GM12801 (cell line): ENCODE data around the gene CSNK1G1.

Source experiments
- TF ChIP-seq, protein P1 (sequence below): IDR thresholded peaks from one replicate; pipeline ENCODE4 v1.5.1; 2011; ENCODE audit warnings: control low read depth; ENCODE audit not compliant: insufficient read length; ENCODE audit errors: extremely low read depth

CSNK1G1 gene

DNA sequence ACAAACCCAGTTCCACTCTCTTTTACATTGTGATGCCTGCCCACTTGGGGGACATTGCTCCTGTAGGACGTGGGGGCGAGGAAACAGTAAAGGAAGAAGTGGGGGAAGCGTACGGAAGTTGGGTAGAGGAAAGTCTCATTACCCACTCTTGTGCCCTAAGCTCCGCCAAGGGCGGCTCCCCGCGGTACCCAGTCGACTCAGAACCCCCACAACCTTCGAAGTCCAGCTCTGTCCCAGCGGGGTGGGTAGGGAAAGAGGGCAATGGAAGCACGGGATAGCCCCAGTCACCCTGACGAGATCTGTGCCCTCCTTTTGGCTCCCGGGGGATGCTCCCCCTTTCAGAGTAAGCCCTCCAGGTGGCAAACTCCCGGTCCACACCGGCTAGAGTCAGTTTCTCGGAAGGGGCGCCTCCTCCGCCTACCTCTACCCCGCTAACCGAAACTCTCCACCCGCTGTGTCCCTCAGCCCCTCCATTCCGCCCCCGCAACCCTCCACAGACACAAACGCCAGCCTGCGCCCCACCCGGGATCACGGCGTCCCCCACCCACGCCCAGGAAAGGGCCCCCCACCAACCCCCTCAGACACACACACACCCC is 527 bp downstream of the CSNK1G1 start:
- TF ChIP-seq, protein P1, sequence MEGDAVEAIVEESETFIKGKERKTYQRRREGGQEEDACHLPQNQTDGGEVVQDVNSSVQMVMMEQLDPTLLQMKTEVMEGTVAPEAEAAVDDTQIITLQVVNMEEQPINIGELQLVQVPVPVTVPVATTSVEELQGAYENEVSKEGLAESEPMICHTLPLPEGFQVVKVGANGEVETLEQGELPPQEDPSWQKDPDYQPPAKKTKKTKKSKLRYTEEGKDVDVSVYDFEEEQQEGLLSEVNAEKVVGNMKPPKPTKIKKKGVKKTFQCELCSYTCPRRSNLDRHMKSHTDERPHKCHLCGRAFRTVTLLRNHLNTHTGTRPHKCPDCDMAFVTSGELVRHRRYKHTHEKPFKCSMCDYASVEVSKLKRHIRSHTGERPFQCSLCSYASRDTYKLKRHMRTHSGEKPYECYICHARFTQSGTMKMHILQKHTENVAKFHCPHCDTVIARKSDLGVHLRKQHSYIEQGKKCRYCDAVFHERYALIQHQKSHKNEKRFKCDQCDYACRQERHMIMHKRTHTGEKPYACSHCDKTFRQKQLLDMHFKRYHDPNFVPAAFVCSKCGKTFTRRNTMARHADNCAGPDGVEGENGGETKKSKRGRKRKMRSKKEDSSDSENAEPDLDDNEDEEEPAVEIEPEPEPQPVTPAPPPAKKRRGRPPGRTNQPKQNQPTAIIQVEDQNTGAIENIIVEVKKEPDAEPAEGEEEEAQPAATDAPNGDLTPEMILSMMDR, result no peak

DNA sequence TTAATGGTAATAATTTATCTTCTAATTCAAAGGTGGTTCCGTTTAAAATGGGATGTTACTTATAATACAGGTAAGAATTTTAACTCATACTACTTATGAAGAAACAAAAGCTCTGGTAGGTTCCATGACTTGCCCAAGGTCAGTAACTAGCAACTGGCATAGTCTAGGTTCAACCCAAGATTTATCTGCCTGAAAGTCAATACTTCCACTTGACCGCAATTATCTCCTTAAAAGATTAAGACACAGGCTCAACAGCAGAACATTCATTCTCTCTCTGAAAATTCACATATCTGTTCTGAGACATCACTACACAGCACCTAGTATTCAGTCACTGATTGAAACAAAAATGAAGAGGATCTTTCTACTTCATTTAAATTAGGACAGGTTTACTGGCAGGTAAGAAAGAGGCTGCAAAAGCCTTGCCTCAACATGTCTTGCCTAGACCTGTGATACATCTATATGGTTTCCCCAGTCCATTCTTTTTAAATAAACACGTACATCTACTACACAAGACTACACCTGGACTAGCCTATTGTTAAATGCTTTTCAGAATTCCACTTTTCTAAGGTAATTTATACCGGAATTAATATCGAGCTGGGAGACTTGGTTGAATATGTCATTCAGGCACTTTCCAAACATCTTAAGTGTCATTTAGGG is 1.2 kb downstream of the CSNK1G1 start:
- TF ChIP-seq, protein P1, result no peak

DNA sequence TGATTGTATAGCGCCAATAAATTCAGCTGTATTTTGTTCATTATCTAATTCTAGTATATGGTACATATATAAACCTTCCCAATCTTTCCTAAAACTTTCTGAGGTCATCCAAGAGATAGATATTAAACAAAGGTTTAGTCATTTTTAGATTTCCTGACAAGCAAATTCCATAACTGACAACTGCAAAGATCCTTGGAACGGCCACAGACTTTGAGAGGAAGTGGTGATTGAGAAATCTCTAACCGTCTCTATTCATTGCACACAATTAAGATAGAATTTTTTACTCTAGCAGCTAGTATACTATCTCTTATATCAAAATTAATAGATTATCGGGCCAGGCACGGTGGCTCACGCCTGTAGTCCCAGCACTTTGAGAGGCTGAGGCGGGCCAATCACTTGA is 4.7 kb downstream of the CSNK1G1 start:
- TF ChIP-seq, protein P1, result no peak

DNA sequence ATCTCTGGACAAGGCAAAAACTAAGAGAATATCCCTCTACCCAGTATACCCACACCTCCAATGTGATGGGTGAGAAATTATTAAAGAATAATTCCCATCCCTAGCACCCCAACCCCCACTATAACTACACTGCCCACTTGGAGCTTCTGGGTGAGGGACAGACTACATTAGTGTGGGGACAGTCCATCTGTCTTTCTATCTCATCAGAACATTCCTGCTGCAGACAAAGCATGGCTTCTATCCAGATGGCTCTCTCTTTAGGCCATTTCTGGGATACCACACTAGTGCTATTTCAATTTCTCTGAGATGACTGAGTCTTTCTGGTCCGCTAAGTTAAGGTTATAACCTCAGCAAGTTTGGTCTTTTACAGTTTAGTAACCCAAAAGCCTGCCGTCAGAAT is 6.6 kb downstream of the CSNK1G1 start:
- TF ChIP-seq, protein P1, result no peak

DNA sequence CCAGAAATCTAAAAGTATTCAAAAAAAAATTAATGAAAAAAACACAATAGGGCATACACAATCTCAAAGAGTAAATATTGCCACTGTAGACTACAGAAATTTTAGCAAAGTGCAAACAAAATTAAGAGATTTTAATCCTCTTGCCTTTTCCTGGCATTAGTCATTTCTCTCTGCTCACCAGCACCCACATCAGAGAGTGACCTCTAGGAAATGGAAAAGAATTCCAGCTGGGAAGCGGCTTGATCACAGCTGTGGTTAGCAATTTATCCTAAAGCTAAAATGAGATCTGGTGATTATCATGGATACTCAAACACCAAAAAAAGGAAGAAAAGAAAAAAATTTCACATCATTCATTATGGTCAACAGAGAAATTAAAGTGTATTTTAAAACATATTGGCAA is 7.5 kb downstream of the CSNK1G1 start:
- TF ChIP-seq, protein P1, result no peak

DNA sequence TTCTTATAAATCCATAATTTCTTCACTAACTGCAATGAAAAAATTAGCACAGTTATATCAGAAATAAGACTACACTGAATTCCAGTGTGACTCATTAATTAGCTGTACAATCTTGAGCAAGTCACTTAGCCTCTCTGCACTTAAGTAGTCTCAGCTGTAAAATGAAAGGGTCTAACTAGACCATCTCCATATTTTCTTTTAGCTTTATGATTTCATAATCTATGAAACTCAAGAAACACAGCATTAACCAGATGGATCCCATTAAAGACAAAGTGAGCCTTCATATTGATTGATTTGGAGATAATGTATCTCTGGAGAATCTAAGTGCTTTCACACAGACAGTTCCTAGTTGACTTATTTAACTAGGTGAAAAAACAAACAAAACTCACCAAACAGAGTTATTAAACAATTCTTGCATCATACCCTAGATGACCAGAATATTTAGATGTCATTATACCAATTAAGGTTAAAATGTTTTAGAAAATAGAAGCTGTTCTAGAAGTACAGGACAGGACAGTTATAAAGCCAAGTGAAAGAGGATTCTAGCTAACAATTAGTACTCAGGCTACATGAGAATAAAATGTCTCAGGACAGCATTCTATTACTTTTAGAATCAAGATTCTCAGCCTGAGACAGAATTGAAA is 11.2 kb downstream of the CSNK1G1 start:
- TF ChIP-seq, protein P1, result no peak

DNA sequence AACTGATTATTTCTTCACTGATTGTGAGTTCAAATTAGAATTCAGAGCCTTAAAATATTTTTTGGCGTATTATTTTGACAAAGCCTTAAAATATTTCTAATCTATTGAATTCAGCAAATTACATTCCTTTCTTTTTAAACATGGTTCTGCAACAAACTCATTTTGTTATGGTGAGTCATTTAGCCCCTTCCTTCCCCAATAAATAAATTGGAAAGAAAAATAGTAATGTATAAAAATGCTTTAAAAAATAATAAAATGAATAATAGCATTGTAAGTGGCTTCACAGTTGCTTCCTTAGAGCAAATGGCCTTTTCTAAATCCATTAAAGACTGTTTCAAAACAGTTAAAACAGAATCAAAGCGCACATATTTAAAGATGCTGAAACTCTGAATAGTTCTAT is 12.1 kb downstream of the CSNK1G1 start:
- TF ChIP-seq, protein P1, result no peak
